Upper lobe of left lung (tissue), 6 donors: ENCODE data around the gene PPFIA3. TPM values are rescaled to one million over a fixed set of nuclear protein-coding genes. Genes with fewer than 3 reads are reported as not detected.
"Not testable (repeated sequence)": the region's sequence is repeated elsewhere in the genome, so short reads cannot be mapped to it uniquely, and the experiment has no call there.

Experiments
- ATAC-seq, 2 donors: fragments of 200-7000 bp; cut with Tn5 transposase; one replicate each; pipeline ENCODE4 v1.9.1; 2022; ENCODE audit warnings: mild to moderate bottlenecking in 2 of 2, moderate library complexity in 2 of 2; ENCODE audit not compliant: low FRiP score in 2 of 2
- DNase-seq, 2 donors: peaks; one replicate each; pipeline ENCODE4 v3.0.0-alpha.2; 2019 to 2020
- H3K27ac ChIP-seq, 4 donors: fragments of 200-600 bp; sonication (generic); one replicate each; pipeline ENCODE4 v1.5.1; 2016 to 2019
- H3K27me3 ChIP-seq, 4 donors: fragments of 200-600 bp; sonication (generic); one replicate each; pipeline ENCODE4 v1.5.1; 2017 to 2019
- H3K36me3 ChIP-seq, 4 donors: fragments of 200-600 bp; sonication (generic); one replicate each; pipeline ENCODE4 v1.5.1; 2016 to 2019
- H3K4me1 ChIP-seq, 4 donors: fragments of 200-600 bp; sonication (generic); one replicate each; pipeline ENCODE4 v1.5.1; 2018 to 2019
- H3K4me3 ChIP-seq, 4 donors: fragments of 200-600 bp; sonication (generic); one replicate each; pipeline ENCODE4 v1.5.1; 2017 to 2019; ENCODE audit warnings: mild to moderate bottlenecking in 2 of 4, moderate library complexity in 1 of 4
- H3K9me3 ChIP-seq, 4 donors: fragments of 200-600 bp; sonication (generic); one replicate each; pipeline ENCODE4 v1.5.1; 2018 to 2019
- EP300 ChIP-seq, 4 donors: sonication (generic); formaldehyde crosslinking; IDR thresholded peaks; one replicate each; pipeline ENCODE4 v1.5.1; 2017; ENCODE audit warnings: antibody characterized with exemption in 4 of 4, control low read depth in 2 of 4
- POLR2A ChIP-seq, 4 donors: fragments of 450-650 bp; IDR thresholded peaks; one replicate each; pipeline ENCODE4 v1.5.1; 2016 to 2017; ENCODE audit warnings: antibody characterized with exemption in 4 of 4, mild to moderate bottlenecking in 2 of 4
- POLR2AphosphoS5 ChIP-seq, 2 donors: sonication (generic); formaldehyde crosslinking; IDR thresholded peaks; one replicate each; pipeline ENCODE4 v1.5.1; 2017; ENCODE audit warnings: antibody characterized with exemption in 2 of 2
- WGBS, 2 donors: methylation state at CpG; one replicate each; pipeline ENCODE4 v1.1.5; 2017 to 2018; 5-methylcytosine and 5-hydroxymethylcytosine counted together
- total RNA-seq, 6 donors: library from RNA; depleted of rRNA in 4 of 6; stranded (reverse); fragments of >200 nt in 4 of 6; gene quantifications; one replicate each; pipeline versions ENCODE4 v1.1.0 to v1.2.1, GENCODE V29; 2016 to 2021
- TF ChIP-seq, protein P1 (sequence below), 6 experiments: fragments of 450-650 bp in 4 of 6; fragments of 200-600 bp in 2 of 6; sonication (generic) in 2 of 6; IDR thresholded peaks; one replicate each; pipeline ENCODE4 v1.5.1; 2016 to 2019; ENCODE audit warnings: antibody characterized with exemption in 6 of 6
- donor health status: DM: no; HTN: no; CAD: no; lungs with moderate emphysema.
- donor health status: DM: no; HTN: yes; CAD: no; lungs with severe emphysema.

The PPFIA3 gene
- total RNA-seq, 6 donors from 2014 or later, result 2.4 to 11.5 (median 5.9) TPM

DNA sequence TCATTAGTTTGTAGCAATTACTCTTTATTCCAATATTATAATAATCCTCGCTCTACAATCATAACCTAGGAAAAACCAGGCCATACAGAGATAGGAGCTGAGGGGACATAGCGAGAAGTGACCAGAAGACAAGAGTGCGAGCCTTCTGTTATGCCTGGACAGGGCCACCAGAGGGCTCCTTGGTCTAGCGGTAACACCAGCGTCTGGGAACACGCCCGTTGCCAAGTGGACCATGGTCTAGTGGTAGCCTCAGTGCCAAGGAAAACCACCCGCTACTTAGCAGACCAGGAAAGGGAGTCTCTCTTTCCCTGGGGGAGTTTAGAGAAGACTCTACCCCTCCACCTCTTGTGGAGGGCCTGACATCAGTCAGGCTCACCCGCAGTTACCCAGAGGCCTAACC, 44.5 kb upstream of the PPFIA3 start:
- H3K27me3 ChIP-seq, result peaks cover 0 to 30% (median 15%) of the 10 kb centered on the region in 4 donors
- DNase-seq, result peak in 1 of 2 donors; percentile 77
- H3K9me3 ChIP-seq, H3K27ac ChIP-seq, ATAC-seq, H3K4me3 ChIP-seq, H3K36me3 ChIP-seq: not testable (repeated sequence)
- WGBS, 2 donors, result 14 to 16% methylated on average over 9 of the region's 9 CpGs
- H3K4me1 ChIP-seq, result peaks cover 0 to 17% (median 3%) of the 10 kb centered on the region in 4 donors
- TF ChIP-seq, protein P1, sequence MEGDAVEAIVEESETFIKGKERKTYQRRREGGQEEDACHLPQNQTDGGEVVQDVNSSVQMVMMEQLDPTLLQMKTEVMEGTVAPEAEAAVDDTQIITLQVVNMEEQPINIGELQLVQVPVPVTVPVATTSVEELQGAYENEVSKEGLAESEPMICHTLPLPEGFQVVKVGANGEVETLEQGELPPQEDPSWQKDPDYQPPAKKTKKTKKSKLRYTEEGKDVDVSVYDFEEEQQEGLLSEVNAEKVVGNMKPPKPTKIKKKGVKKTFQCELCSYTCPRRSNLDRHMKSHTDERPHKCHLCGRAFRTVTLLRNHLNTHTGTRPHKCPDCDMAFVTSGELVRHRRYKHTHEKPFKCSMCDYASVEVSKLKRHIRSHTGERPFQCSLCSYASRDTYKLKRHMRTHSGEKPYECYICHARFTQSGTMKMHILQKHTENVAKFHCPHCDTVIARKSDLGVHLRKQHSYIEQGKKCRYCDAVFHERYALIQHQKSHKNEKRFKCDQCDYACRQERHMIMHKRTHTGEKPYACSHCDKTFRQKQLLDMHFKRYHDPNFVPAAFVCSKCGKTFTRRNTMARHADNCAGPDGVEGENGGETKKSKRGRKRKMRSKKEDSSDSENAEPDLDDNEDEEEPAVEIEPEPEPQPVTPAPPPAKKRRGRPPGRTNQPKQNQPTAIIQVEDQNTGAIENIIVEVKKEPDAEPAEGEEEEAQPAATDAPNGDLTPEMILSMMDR (IDR thresholded peaks at IDR 0.05), result peak; percentile 64 to 85 (median 71)

DNA sequence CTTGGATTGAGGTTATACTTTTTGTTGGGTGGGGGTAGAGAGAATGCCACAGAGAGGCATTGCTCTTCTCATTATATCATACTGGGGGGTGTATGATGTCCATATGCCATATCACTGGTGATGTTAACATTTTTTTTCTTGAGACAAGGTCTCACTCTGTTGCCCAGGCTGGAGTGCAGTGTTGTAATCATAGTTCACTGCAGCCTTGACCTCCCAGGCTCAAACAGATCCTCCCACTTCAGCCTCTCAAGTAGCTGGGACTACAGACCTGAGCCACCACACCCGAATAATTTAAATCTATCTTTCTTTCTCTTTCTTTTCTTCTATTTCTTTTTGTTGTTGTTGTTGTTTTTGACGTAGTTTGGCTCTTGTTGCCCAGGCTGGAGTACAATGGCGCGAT, 39.0 kb upstream of the PPFIA3 start:
- Histone ChIP-seq H3K9me3 (no peaks in the 10 kb centered on the region), H3K27ac (no peak overlapping the region), H3K27me3 (no peaks in the 10 kb centered on the region), H3K4me1 (peaks cover 0 to 5% (median 5%) of the 10 kb centered on the region in 4 donors), H3K4me3 (no peak overlapping the region), H3K36me3 (no peaks in the 10 kb centered on the region)
- WGBS, 2 donors, result 79 to 85% methylated on average over 4 of the region's 4 CpGs
- no peak for TF ChIP-seq POLR2A (IDR thresholded peaks at IDR 0.05)
- no peak for TF ChIP-seq POLR2AphosphoS5 (IDR thresholded peaks at IDR 0.05)
- no peak for TF ChIP-seq EP300 (IDR thresholded peaks at IDR 0.05)
- TF ChIP-seq, protein P1 (IDR thresholded peaks at IDR 0.05), result no peak
- ATAC-seq (no peak), DNase-seq (no peak)

DNA sequence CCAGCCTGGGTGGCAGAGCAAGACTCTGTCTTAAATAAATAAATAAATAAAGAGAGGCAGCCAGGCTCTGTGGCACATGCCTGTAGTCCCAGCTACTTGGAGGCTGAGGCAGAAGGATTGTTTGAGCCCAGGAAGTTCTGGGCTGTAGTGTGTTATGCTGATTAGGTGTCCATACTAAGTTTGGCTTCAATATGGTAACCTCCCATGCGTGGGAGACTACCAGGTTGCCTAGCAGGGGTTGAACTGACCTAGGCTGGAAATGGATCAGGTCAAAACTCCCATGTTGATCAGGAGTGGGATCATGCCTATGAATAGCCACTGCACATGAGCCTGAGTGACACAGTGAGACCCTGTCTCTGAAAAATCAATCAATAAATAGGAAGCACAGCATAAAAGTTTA, 38.1 kb upstream of the PPFIA3 start:
- Histone ChIP-seq H3K4me1 (peaks cover 4 to 10% (median 8%) of the 10 kb centered on the region in 4 donors), H3K36me3 (no peaks in the 10 kb centered on the region), H3K9me3 (no peaks in the 10 kb centered on the region), H3K4me3 (no peak overlapping the region), H3K27me3 (no peaks in the 10 kb centered on the region), H3K27ac (no peak overlapping the region)
- ATAC-seq (no peak), DNase-seq (no peak)
- WGBS, 2 donors, result 60% methylated on average over 1 of the region's 1 CpG; no CpG with 5 or more reads in 1 of the 2 donors
- TF ChIP-seq POLR2A (IDR thresholded peaks at IDR 0.05) (no peak), POLR2AphosphoS5 (IDR thresholded peaks at IDR 0.05) (no peak), EP300 (IDR thresholded peaks at IDR 0.05) (no peak)
- TF ChIP-seq, protein P1 (IDR thresholded peaks at IDR 0.05), result no peak

DNA sequence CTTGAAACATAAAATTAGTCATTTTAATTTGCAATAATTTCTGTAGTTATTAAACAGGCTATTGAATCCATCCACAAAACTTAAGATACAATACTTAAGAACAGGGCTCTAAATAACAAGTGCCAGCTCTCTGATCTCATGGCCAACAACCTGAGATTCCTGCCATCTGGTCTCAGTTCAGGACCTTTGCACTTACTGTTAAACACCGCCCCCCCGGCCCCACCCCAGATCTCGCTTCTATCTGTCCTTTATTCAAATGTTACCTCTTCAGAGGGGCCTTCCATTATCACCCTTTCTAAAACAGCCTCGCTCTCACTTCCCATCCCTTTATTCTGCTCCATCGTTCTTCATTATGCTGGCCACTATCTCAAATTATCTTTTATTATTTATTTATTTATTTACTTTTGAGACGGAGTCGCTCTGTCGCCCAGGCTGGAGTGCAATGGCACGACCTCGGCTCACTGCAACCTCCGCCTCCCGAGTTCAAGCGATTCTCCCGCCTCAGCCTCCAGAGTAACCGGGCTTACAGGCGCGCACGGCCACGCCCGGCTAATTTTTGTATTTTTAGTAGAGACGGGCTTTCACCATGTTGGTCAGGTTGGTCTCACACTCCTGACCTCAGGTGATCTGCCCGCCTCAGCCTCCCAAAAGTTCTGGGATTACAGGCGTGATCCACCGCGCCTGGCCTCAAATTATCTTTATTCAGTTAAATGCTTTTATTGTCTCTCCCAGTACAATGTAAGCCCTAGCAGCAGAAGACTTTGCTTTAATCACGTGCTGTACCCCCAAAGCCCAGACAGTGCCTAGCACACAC, 34.9 kb upstream of the PPFIA3 start:
- Histone ChIP-seq H3K4me3 (peak overlapping the region in 3 of 4 donors; percentile 93 to 100 (median 98)), H3K4me1 (peaks cover 19 to 38% (median 23%) of the 10 kb centered on the region in 4 donors), H3K27ac (peak overlapping the region; percentile 89 to 95 (median 92)), H3K27me3 (no peaks in the 10 kb centered on the region), H3K36me3 (peaks cover 0 to 20% (median 14%) of the 10 kb centered on the region in 4 donors), H3K9me3 (no peaks in the 10 kb centered on the region)
- WGBS, 2 donors, result 74% methylated on average over 26 of the region's 26 CpGs
- ATAC-seq (no peak), DNase-seq (no peak)
- TF ChIP-seq EP300 (IDR thresholded peaks at IDR 0.05), result no peak
- no peak for TF ChIP-seq POLR2A (IDR thresholded peaks at IDR 0.05)
- TF ChIP-seq POLR2AphosphoS5 (IDR thresholded peaks at IDR 0.05), result no peak
- TF ChIP-seq, protein P1 (IDR thresholded peaks at IDR 0.05), result no peak
